OCI-LY3 (cell line): ENCODE results near the gene SLC35E3.

Experiments used
- EZH2phosphoT487 ChIP-seq: fragments of 200-600 bp; shearing (Covaris generic); IDR thresholded peaks from 2 replicates; pipeline ENCODE4 v1.6.1; 2018; ENCODE audit warnings: antibody characterized with exemption, mixed run types, low read depth
- TF ChIP-seq, protein P1 (sequence below): fragments of 200-600, 300-600 bp; sonication (generic); IDR thresholded peaks from 2 replicates; pipeline ENCODE4 v1.5.1; 2014; ENCODE audit warnings: antibody characterized with exemption, low read length, low read depth

GRCh38 chr12:68793436-68793835, 47.5 kb downstream of the SLC35E3 start:
- no peak for TF ChIP-seq EZH2phosphoT487
- TF ChIP-seq, protein P1, sequence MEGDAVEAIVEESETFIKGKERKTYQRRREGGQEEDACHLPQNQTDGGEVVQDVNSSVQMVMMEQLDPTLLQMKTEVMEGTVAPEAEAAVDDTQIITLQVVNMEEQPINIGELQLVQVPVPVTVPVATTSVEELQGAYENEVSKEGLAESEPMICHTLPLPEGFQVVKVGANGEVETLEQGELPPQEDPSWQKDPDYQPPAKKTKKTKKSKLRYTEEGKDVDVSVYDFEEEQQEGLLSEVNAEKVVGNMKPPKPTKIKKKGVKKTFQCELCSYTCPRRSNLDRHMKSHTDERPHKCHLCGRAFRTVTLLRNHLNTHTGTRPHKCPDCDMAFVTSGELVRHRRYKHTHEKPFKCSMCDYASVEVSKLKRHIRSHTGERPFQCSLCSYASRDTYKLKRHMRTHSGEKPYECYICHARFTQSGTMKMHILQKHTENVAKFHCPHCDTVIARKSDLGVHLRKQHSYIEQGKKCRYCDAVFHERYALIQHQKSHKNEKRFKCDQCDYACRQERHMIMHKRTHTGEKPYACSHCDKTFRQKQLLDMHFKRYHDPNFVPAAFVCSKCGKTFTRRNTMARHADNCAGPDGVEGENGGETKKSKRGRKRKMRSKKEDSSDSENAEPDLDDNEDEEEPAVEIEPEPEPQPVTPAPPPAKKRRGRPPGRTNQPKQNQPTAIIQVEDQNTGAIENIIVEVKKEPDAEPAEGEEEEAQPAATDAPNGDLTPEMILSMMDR = no peak
